NCI-H1930 (cell line): ENCODE data around the gene SLC7A7.
"Not testable (repeated sequence)": the region's sequence is repeated elsewhere in the genome, so short reads cannot be mapped to it uniquely, and the experiment has no call there.

Source experiments
- DNase-seq, 2 experiments: peaks; one replicate each; lab custom pipeline; 2025; lab: John Stamatoyannopoulos, UW

SLC7A7 gene

DNA sequence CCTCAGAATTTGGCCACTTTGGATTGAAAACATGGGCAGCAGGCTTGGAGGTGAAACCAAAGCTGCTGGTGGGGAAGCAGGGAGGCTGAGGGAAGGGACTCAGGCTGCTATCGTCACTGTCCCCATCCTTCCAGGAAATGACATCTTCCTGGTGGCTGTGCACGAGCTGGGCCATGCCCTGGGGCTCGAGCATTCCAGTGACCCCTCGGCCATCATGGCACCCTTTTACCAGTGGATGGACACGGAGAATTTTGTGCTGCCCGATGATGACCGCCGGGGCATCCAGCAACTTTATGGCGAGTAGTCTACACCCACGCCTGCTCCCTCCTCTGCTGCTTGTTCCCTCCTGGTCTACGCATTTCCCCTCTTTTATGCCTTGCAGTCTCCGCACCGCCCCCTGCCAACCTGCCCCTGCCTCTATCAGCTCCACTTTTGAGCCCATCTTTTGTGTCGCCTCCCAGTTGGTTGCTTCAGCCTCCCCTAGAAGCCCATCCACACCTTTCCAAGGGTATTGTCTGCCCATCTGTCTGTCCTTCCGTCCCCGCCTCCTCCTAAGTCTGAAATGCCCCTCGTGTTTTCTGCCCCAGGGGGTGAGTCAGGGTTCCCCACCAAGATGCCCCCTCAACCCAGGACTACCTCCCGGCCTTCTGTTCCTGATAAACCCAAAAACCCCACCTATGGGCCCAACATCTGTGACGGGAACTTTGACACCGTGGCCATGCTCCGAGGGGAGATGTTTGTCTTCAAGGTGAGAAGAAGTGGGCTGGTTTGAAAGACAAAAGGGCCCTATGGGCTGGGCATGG is 28.1 kb upstream of the SLC7A7 start:
- DNase-seq = no peak

DNA sequence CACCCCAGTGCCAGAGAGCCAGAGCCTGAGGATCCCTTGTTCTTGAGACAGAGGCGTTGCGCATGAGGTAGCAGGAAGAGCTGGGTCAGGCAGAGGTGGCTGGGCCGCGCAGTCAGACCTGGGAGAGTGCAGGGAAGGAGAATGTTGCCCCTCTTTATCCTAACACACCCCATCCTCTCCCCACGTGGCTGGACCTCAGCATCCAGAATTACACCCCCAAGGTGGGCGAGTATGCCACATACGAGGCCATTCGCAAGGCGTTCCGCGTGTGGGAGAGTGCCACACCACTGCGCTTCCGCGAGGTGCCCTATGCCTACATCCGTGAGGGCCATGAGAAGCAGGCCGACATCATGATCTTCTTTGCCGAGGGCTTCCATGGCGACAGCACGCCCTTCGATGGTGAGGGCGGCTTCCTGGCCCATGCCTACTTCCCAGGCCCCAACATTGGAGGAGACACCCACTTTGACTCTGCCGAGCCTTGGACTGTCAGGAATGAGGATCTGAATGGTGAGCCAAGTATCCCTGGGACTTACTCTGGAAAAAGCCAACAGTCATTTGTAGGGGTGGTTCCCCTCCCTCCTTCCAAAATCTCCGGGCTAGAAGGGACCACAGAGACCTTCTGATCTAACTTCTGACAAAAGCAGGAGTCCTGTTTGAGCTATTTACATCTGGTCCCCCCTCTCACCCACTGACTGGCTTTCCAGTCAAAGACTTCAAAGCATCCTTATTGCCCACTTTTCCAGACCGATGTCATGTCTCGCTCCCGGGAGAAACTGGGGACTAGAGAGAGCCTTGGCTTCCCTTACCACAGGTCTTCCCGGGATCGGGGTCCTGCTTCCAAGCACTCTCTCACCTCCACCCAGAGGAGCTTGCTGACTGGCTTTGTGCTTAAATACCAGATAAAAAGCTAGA is 27.2 kb upstream of the SLC7A7 start:
- DNase-seq = no peak

DNA sequence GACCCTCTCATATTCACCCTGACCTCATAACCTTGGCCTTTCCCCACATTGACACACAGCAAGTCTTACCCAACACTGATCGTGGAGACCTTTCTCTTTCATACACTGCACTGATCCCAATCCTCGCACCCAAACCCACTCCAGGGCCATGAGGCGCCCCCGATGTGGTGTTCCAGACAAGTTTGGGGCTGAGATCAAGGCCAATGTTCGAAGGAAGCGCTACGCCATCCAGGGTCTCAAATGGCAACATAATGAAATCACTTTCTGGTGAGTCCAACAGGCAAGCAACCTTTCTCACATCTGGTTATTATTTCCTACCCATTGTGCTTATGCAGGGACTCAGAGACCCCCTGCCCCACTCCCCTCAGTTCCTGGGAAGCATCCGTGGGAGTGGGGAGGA is 26.5 kb upstream of the SLC7A7 start:
- DNase-seq = no peak

DNA sequence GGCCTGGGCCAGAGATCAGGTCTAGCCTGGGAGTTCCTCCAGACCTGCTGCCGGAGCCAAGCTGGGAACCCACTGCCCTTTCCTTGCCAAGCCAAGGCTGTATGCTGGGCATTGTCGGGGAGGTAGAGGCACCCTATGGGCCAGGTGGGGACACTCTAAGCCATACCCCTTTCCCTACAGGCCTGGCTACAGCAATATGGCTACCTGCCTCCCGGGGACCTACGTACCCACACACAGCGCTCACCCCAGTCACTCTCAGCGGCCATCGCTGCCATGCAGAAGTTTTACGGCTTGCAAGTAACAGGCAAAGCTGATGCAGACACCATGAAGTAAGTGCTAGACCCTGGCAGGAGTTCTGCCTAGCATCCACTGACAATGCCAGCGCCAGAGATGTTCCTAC is 26.1 kb upstream of the SLC7A7 start:
- no peak for DNase-seq

DNA sequence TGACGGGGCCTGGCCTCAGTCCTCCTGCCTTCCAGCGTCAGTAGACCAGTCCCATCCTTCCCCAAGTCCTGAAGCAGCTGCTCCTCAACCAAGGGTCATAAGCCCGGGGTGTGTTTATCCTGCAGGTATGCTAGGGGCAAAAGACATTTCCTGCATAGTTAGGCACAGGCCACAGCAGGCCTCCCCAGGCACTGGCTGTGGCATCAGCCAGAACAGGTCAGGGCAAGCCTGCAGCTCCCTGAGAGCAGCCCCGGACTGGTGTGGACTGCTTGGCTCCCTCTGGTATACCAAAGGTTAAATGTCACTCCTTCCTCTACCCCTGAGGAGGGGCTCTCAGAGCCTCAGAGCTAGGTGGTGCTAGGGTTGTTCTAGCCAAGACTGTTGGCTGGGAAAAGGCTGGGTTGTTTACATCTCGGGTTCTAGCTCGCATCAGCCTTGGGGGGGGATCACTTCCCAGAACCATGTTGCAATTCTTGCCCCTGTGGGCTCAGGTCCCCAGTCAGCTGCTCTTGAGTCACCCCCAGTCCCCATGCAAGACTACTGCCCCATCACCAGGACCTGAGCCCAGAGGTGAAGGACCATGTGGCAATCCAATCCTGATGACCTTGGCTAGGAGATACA is 24.0 kb upstream of the SLC7A7 start:
- no peak for DNase-seq

DNA sequence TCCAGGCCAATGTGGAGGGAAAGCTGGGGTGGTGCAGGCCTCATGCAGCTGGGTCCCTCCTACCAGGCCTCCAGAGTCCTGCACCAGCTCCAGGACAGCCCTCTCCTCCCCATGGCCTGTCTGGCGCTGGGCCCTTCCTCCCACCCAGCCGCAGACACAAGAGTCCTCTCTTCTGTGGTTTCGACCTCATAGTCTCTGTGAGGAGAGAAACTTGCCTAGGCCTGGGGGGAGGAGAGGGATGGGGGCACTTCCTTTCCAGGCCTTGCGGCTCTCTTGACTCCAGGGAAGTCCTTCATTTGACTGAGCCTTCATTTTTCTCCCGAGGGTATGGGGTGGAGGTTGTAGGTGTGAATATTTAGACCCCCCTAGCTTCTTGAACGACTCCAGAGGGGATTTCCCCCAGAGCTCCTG is 23.4 kb upstream of the SLC7A7 start:
- DNase-seq = no peak

DNA sequence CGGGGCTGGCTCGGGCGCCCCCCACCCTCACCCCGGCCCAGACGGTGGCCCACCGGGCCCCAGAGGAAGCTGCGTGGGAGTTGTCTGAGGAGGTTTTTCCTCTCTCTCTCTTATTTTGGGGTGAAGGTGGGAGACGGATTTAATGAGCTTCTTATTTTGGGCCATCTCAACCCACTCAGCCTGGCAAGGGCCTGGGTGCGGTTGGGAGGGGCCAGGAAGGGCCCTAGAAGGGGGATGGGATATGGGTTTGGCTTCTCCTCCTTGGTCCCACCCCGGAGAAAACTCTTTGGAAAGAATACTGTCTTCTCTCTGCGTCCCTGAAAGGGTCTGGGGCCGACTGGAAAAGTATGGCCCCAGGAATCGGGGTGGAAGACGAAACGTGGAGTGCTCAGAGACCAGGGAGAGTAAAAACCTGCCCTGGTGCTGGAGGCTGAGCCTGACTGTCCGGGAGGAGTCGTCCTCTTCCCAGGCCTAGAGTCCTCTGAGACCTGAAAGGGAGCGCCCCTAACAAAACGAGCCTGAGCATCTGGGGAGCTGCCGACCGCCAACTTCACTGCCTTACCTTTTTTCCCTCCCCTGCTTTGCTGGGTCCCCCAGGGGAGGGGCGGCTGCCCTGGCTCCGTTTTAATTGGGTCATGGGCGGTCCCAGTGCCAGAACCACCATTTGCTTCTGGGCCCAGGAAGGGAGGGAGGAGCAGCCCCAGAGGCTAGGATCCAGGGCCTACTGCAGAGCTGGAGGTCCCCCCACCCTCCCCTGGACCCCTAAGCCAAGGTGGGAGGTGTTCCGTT is 22.7 kb upstream of the SLC7A7 start:
- no peak for DNase-seq

DNA sequence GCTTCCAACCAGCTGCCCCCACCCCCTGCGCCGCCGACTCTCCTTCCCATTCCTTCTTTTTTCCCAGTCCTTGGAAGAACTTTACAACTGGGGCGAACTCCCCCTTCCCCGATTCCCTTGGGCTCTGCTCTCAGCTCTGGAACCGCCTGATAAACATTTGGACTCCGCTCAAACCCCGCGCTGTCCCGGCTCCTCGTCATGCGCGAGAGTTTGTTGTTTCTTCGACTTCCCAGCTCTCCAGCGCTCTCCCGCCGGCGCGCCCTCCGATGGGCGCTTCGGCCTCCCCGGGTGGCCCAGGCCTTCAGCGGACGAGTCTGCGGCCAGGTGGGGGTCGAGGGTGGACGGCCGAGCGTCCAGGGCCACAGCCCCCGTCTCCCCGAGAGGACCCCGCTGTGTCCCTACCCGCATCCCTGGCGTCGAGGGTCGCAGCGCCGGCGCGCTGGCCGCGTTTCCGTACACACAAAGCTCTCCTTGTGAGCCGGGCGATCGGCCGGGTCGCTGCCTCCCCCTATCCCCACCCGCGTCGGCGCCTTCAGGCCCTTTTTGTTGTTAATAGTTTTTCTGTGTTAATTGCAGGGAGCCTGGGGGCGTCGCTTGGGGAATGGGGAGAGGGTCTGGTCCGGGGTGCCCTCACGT is 22.0 kb upstream of the SLC7A7 start:
- DNase-seq = no peak

DNA sequence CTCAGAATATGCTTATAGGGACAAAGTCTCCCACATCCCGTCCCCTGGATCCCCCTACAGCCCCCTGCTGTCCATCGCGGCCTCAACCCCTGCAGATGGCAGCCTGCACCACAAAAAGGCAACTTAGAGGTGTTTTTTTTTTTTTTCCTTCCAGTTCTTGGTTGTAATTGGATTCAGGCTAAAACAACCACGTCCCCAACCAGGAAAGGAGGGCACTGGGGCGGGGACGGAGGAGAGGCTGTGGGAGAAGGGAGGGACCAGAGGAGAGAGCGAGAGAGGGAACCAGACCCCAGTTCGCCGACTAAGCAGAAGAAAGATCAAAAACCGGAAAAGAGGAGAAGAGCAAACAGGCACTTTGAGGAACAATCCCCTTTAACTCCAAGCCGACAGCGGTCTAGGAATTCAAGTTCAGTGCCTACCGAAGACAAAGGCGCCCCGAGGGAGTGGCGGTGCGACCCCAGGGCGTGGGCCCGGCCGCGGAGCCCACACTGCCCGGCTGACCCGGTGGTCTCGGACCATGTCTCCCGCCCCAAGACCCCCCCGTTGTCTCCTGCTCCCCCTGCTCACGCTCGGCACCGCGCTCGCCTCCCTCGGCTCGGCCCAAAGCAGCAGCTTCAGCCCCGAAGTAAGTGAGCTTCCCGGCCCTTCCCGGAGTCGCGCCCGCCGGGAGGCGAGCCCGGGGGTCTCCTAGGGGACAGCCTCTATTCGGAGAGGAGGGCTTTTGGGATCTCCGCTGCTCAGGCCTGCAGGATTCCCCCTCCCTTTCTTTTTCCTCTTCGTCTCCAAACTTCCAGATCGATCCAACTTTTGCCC is 21.3 kb upstream of the SLC7A7 start, which contains the start of gene MMP14:
TSS of gene MMP14 (plus strand) at position 285 of the 813 bp plus-strand sequence. CDS start at position 518, 233 bp downstream.
- no peak for DNase-seq

DNA sequence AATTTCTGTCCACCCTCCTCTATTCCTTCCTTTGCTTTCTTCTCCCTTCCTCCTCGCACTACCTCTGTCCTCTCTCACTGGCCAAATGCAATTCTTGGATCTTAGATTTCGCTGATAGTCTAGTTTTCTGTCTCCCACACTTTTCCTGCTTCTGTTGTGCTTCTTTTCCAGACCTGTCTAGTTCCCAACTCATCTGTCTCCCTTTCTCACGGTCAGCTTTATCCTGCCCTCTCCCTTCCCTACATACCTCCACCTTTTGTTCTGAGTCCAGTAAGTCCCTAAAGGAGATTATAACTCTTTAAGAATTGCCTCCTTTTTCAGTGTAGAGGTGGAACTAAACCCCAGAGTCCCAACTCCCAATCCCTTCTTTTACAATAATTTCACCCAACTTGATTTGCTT is 20.3 kb upstream of the SLC7A7 start:
- DNase-seq = no peak

DNA sequence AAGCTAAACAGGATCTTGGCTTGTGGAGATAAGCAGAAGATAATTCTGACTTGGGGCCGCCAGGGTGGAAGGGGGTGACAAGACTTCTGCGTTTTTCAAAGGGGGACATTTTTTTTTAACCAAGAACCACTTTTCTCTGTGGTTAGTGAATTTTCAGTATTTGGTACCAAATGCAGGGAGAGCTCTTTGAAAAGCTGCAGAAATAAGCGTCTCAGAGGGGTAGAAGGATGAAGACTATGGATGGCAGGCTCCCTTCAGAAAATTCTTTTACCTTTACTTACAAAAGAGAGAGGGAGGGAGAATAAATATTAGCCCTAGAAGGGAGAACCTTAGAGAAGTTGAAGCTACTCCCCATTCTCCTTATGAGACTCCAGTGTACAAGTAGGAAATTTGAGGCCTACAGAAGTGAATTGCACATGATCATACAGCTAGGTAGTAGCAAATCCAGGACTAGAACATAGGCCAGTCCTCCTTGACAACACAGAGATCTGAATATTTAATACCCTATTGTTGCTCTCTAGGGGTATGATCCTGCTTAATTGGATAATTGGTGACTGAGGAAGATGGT is 15.3 kb upstream of the SLC7A7 start:
- no peak for DNase-seq

DNA sequence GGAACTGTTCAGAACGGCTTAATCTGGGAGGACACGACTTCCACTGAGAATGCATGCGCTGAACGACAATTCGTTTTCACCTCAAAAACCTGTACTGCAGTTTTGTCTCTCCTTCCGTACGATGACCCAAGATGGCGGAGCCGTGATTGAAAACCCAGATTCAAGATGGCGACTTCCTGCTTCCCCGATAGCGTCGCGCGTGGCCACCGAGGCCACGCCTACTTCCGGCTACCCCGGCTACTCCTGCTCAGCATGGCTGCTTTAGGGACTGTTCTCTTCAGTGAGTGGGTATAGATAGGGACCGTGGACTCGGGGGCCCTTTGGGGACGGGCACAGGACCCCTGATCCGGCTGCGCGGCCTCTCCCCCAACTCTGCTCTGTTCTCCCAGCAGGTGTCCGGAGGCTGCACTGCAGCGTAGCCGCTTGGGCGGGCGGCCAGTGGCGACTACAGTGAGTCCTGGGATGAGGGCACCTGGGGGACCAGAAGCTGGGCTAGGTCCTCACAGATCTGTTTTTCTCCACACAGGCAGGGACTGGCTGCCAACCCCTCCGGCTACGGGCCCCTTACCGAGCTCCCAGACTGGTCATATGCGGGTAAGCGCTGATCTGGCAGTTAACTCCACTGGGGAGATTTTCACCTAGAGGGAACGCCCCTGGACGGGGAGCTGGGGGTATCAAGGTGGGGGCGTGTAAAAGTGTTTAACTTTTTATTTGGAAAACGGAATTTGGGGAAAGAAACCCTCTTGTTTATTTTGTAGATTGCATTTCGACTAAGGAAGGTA is 14.6 kb upstream of the SLC7A7 start, which contains the start of gene MRPL52:
TSS of gene MRPL52 (plus strand) at position 227 of the 782 bp plus-strand sequence. CDS start at position 253, 26 bp downstream.
- peak; percentile 86 to 89 for DNase-seq

DNA sequence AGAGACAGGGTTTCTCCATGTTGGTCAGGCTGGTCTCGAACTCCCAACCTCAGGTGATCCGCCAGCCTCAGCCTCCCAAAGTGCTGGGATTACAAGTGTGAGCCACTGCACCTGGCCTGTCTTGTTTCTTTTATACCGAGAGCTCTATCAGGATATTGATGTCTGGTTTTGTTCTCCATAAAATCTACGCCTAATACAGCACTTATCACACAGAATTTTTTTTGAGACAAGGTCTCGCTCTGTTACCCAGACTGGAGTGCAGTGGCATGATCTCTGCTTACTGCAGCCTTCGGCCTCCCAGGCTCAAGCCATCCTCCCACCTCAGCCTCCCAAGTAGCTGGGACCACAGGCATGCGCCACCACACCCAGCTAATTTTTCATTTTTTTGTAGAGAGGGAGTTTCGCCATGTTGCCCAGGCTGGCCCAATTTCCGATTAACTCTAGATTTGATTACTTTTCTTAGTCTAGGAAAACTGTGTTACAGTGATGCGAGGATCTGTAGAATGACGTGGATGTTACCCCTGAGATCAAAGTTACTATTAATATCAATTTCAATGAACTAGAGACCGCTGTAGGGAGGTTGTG is 13.9 kb upstream of the SLC7A7 start:
- DNase-seq = not testable (repeated sequence)

DNA sequence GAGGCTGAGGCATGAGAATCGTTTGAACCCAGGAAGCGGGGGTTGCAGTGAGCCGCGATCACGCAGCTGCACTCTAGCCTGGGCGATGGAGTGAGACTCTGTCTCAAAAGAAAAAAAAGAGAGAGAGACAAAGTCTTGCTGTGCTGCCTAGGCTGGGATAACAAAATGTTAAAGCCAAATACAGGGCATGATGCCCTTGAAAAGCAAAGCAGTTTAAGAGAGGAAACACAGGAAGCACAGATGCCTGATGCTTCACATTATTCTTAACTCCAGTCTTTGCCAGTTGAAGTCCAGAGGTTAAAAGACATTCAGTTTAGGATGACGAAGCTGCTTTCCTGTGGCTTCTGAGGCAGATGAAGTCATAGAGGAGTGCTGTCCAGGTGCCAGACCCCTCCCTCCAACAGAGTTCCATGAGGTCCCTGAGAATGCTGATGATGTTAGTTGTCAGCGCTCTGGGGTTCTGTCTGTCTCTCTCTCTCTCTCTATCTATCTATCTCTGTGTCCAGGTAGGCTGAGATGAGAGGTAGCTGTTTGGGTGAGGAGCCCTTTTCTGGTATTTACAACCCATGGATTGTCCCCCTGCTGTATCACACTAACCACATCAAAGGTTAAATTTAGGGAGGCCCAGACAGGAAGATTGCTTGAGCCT is 9.6 kb upstream of the SLC7A7 start:
- DNase-seq = no peak

DNA sequence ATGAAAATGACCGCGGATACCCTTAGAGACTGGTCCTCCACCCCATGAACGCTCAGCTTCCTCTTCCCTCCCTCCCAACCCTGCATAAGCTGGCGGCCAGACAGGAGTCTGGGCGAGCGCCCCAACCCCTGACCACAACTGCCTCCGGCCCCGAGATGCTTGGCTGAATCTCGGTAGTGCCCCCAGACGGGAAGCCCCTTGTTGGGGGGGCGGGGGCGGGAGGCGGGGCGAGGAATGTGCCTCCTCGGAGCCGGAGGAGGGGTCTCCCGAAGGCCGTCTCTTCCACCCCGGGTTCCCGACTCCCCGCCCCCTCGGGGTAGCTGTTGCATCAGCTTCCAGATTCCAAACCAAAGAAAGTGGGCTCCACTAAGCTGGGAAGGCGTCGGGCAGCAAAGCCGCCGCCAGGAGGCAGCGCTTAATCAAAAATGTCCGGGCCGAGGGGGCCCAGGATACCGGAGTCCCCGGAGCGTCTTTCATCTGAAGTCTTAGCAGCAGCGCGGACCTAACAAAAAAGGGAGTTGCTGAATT is 7.4 kb upstream of the SLC7A7 start:
- peak in 1 of 2 experiments; percentile 15 for DNase-seq

DNA sequence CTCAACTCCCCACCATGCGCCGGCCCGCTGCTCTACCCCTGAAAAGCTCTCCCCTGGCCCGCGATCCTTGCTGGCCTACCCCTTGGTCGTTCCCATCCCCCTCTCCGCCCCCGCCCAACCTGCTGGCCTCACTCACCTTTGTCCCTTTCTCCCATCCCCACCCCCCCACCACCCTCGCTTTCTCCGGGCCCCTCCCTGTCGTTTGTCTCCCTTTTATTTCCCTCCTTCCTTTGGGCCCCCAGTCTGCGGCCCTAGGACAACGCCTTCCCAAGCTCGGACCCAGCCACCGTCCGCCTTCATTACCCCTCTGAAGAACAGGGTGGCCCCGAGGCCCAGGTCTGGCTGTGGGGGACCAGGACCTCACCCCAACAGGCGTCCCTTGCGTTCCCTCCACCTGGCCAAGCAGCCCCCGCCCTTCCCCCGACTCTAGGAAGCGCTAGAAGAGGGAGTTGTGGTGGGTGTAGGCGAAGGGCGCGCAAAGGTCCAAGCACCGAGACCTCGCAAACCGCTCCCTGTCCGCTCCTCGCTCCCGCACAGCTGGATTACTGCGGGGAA is 6.9 kb upstream of the SLC7A7 start:
- no peak for DNase-seq

DNA sequence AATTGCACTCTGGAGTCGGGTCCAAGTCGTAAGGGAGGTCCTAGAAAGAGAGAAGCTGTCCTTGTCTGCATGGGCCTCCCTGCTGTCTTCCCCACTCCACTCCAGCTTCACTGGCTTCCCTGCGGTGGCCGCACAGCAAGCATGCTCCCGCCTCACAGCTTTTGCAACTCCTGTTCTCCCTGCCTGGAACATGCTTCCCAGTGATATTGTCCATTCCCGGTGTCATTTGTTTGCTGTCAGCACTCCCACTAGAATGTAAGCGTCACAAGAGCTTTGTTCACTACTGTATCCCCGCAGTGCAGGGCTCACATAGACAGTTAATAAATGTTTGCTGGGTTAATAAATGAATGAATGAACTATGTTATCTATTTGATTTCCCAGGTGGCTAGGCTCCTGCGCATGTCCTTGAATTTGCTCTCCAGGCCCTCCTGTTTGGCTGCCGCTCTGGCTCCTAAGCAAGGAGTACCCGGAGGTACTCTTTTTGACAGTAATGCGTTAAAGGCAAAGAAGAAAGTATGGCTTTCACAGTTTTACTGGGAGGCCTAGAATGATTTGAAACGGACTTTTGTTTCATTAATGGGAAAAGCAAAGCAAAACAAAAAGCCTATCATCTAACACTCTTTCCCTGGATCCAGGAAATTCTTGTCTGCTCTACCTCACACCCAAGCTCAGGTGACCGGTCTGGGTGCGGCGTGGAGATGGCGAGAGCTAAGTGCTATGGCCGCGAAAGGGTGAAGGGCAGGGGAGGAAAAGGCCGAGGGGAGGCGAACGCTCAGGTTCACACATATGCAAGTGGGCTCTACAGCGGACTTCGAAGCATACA is 6.2 kb upstream of the SLC7A7 start:
- DNase-seq = no peak
